Peyer's patch (tissue), 4 donors: ENCODE data around the gene ALKBH5.

ENCODE experiments used
- POLR2A ChIP-seq, 2 donors: fragments of 450-650 bp; IDR thresholded peaks; one replicate each; pipeline ENCODE4 v1.5.1; 2017; ENCODE audit warnings: antibody characterized with exemption in 2 of 2, mild to moderate bottlenecking in 2 of 2, moderate library complexity in 2 of 2
- TF ChIP-seq, protein P1 (sequence below), 6 experiments: fragments of 450-650 bp in 4 of 6; fragments of 200-600 bp in 2 of 6; sonication (generic) in 1 of 6; IDR thresholded peaks; one replicate each; pipeline ENCODE4 v1.5.1; 2017 to 2019; ENCODE audit warnings: antibody characterized with exemption in 6 of 6, mild to moderate bottlenecking in 3 of 6, moderate library complexity in 1 of 6

GRCh38 chr17:18139498-18139897 lies 44.1 kb upstream of the ALKBH5 start:
- TF ChIP-seq, protein P1, sequence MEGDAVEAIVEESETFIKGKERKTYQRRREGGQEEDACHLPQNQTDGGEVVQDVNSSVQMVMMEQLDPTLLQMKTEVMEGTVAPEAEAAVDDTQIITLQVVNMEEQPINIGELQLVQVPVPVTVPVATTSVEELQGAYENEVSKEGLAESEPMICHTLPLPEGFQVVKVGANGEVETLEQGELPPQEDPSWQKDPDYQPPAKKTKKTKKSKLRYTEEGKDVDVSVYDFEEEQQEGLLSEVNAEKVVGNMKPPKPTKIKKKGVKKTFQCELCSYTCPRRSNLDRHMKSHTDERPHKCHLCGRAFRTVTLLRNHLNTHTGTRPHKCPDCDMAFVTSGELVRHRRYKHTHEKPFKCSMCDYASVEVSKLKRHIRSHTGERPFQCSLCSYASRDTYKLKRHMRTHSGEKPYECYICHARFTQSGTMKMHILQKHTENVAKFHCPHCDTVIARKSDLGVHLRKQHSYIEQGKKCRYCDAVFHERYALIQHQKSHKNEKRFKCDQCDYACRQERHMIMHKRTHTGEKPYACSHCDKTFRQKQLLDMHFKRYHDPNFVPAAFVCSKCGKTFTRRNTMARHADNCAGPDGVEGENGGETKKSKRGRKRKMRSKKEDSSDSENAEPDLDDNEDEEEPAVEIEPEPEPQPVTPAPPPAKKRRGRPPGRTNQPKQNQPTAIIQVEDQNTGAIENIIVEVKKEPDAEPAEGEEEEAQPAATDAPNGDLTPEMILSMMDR (IDR thresholded peaks at IDR 0.05): no peak
- TF ChIP-seq POLR2A (IDR thresholded peaks at IDR 0.05): no peak
